ENCODE measurements around the gene BCAS2.

The BCAS2 gene

GRCh38 chr1:114558544-114558943 lies 22.9 kb downstream of the BCAS2 start:
- DNase-seq, result peak; percentile 6

- no peak for DNase-seq
Observed at GRCh38 chr1:114554577-114554976, 26.8 kb downstream of the BCAS2 start.

- no peak for DNase-seq
Observed at GRCh38 chr1:114552106-114552639, 29.2 kb downstream of the BCAS2 start.

GRCh38 chr1:114551400-114551799 lies 30.0 kb downstream of the BCAS2 start:
- no peak for DNase-seq

- DNase-seq, result no peak
Observed at GRCh38 chr1:114550336-114550735, 31.1 kb downstream of the BCAS2 start.

- no peak for DNase-seq
Observed at GRCh38 chr1:114549137-114549536, 32.3 kb downstream of the BCAS2 start.

- DNase-seq, result no peak
Observed at GRCh38 chr1:114547076-114547475, 34.3 kb downstream of the BCAS2 start.

GRCh38 chr1:114545796-114546195 lies 35.6 kb downstream of the BCAS2 start:
- DNase-seq, result no peak

GRCh38 chr1:114545315-114545714 lies 36.1 kb downstream of the BCAS2 start:
- DNase-seq, result no peak

- no peak for DNase-seq
Observed at GRCh38 chr1:114540821-114541220, 40.6 kb downstream of the BCAS2 start.

GRCh38 chr1:114540272-114540671 lies 41.1 kb downstream of the BCAS2 start:
- no peak for DNase-seq

GRCh38 chr1:114536043-114536442 lies 45.4 kb downstream of the BCAS2 start:
- DNase-seq, result no peak

GRCh38 chr1:114535401-114535800 lies 46.0 kb downstream of the BCAS2 start:
- no peak for DNase-seq

- DNase-seq, result no peak
Observed at GRCh38 chr1:114531094-114531493, 50.3 kb downstream of the BCAS2 start.

- no peak for DNase-seq
Observed at GRCh38 chr1:114530224-114530623, 51.2 kb downstream of the BCAS2 start.

- DNase-seq, result no peak
Observed at GRCh38 chr1:114524944-114525343, 56.5 kb downstream of the BCAS2 start.

- DNase-seq, result no peak
Observed at GRCh38 chr1:114522264-114522575, 59.2 kb downstream of the BCAS2 start.

GRCh38 chr1:114521396-114522263 lies 59.8 kb downstream of the BCAS2 start:
- no peak for DNase-seq

All from midbrain (tissue), 1 donor.